Measurements from ENCODE around the gene ELAVL1.

GRCh38 chr19:7995810-7996158 lies 9.7 kb downstream of the ELAVL1 start:
- TF ChIP-seq CTCFL (IDR thresholded peaks at IDR 0.05; ENCODE audit: borderline replicate concordance, insufficient read depth, low read depth, low read length, poor library complexity, severe bottlenecking), result no peak
- TF ChIP-seq KAT7 (CRISPR knock-in tag; IDR thresholded peaks at IDR 0.05; ENCODE audit: borderline replicate concordance), result no peak
- TF ChIP-seq XRCC5 (IDR thresholded peaks at IDR 0.05; ENCODE audit: low read depth, low read length), result no peak
